GM19328 (cell line): Measurements from ENCODE around the gene ARHGEF37.

ENCODE experiments used
- ATAC-seq: cut with Tn5 transposase; IDR thresholded peaks from one replicate; pipeline ENCODE4 v1.9.1; 2021; ENCODE audit warnings: mild to moderate bottlenecking, moderate library complexity; ENCODE audit not compliant: unreplicated experiment

ARHGEF37 gene

DNA sequence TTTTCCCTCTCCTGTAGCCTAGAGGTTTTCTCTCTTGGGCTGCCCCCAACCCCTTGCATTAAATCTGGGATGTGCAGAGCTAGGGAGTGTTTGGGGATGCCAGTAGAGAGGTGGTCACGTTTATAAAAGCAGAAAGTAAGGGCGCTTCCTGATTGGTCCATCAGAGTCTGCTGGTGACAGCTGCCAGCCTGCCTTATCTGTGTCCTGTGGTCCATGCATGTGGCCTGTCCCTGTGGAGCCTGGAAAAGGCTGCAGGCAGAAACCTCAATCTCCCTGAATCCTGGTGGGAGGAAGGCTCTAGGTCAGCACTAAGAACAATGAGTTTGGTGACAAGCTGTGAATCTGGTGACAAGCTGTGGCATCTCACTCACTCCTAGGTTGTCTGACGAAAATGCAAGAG, 42.2 kb downstream of the ARHGEF37 start:
- no peak for ATAC-seq

DNA sequence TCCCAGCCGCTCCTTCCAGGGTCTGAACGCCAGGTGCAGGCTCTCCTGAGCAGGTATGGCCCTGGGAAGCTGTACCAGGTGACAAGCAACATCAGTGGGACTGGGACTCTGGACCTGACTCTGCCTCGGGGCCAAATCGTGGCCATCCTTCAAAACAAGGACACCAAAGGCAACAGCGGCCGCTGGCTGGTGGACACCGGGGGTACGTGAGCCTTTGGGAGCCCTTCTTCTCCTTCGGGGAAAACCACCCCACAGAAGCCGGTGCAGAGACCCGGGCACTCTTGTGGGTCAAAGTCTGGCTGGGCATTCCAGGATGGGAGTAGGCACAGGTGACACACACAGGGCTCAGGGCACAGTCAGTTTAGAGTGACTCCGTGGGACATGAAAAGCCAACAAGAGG, 45.8 kb downstream of the ARHGEF37 start:
- no peak for ATAC-seq

DNA sequence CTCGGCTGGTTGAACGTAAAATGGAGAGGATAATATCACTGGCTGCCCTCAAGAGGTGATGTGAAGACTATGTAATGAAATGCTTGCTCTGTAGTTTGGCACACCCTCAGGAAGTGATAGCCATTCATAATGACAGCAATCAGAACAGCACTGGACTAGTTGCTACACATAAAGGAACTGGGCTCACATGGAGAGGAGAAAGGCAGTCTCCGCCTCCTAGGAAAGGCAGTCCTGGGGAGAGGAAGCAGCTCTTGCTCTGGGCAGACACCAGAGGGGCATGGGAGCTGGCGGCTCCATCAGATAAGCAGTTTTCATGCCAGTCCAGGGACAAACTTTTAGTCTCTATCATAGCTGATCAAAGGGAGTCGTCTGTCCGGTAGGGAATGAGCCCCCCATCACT, 46.9 kb downstream of the ARHGEF37 start:
- no peak for ATAC-seq

DNA sequence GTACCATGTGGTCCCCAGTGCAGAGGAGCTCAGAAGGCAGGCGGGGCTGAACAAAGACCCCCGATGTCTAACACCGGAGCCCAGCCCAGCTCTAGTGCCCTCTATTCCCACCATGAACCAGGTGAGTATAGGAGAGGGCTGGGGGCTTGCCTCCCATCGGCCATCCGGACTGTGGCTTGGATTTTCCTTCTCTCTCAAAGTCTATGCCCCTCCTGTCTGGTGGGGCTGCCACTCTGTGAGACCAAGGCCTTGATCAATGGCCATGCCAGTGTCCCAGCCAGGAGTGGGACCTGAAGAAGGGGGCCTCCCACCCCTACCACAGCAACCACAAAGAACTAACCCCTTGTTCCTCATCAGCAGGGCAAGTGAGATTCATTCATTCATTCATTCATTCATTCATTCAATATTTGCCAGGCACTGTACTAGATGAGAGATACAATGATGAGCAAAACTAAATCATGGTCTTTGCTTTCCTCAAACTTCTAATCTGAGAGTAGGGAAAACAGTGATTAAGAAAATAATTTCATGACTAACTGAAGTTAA, 47.6 kb downstream of the ARHGEF37 start:
- no peak for ATAC-seq

DNA sequence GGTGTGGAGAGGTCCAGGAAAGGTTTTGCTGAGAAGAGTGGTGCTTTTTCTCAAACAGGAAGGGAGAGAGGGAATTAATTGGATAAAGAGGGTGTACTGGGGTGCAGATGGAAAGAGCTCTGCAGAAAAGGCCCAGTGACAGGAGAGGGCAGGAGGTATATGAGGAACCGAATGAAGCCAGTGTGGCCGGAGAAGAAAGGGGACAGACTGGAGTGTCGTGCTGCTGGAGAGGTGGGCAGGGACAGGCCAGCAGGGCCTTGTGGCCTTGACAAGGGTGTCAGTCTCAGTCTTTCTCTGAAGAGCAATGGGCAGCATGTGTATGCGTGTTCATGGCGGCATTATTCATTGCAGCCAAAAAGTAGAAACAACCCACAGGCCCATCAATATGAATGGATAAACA, 48.1 kb downstream of the ARHGEF37 start:
- no peak for ATAC-seq

DNA sequence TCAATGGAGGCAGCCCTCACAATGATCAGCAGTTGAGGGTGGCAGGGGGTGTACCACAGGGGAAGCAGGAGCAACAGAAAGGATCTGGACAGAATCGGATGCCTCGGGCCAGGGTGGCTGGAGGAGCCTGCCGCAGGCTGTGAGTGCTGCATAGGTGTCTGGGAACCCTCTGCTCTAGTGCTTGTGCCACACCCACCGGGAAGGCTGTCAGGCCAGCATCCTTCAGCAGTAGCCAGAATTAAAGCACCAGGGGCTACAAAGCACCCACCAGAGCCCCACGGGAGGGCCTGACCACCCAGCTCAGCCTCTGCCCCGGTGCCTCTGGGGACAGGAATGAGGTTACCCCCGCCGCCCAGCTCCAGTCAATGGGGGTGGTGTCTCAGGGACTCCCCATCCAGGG, 49.0 kb downstream of the ARHGEF37 start:
- no peak for ATAC-seq

DNA sequence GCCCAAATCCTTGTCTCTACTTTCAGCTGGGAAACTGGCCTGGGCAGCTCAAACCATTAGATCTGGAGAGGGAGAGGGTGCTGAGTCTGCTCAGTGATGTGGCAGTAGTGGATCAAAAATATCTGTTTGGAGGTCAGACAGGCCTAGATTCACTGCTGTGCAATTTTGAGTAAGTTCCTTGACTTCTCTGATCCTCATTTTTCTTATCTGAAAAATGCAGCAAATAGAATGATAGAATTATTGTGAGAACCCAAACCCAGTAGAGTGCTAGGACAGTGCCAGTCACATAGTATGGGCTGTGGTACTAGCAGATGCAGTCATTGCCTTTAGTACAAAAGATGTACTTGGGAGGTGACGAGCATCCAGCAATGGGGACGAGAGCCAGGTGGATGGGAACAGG, 50.2 kb downstream of the ARHGEF37 start:
- no peak for ATAC-seq

DNA sequence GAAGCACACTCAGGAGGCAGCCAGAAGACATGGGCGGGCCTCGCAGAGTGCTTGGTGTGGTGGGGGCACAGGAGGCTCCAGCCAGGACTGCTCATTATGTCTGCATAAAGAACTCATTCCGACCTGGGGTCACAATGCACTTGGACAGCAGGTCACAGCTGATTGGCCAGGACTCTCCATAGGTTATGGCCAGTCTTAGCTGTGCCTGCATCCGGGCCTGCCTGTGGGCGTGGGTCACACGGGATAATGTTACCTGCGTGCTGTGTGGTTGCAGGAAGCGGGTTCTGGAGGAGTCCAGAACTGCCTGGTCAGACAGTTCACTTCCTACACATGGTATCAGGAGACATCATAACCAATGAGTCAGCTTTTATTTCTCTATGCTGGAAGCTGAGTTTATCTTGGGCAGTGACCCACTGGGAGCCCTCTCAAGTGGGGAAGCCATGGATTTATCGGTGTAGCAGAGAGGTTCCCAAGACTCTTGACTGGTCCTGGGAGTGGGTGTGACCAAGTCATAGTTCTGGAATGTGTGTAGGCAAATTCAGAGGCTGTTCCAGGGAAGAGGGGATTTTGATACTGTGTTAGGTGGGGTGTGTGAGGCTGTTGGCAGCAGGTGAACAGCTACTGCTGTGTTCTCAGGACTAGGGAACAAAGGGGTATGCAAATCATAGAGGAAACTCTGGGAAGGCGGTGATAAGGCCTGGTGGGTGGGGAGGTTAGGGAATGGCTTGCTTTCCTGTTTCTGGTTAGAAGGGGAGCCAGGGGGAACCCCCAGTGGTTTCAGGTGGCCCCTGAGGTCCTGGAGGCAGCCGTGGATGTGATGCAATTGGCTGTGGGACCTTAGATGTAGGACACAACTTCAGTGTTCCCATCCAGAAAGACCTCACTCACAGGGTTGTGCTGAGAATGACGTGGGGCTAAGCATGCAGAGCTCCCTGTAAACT, 51.3 kb downstream of the ARHGEF37 start:
- no peak for ATAC-seq

DNA sequence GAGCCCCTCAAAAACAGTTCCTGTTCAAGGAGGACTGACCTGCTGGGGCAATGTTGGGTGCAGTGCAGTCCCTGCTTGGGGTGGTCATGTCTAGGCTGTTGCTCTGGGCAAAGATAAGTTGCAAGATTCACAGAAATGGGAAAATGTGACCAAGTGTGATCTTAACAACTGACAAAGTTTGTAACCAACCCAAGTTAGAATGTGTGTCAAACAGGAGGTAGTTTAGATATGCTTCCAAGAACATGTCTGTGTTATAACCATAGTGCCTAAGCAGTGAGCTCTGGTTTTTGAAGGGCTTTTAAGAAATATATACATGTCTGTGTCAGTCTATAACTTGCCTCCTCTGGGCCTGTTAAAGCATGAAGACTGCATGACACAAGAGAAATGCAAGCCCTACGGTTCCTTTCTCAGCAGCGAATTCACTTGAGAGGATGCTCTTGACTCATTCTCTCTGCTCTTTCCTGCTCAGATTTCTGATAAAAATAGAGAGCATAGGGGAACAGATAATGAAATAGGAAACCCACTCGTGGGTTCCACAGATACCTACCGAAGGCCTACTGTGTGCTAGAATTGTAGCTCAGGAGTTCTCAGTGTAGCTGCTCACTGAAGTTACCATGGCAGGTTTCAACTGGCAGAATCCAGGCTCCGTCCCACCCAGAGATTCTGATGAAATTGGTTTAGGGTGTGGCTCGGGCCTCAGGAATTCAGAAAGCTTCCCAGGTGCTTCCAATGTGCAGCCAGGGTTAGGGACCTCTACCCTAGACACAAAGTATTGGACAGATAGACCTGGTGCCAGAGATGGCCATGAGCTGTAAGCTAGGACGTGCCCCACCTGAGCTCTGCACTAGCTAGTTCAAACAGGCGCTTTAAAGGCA, 52.4 kb downstream of the ARHGEF37 start:
- ATAC-seq = no peak

DNA sequence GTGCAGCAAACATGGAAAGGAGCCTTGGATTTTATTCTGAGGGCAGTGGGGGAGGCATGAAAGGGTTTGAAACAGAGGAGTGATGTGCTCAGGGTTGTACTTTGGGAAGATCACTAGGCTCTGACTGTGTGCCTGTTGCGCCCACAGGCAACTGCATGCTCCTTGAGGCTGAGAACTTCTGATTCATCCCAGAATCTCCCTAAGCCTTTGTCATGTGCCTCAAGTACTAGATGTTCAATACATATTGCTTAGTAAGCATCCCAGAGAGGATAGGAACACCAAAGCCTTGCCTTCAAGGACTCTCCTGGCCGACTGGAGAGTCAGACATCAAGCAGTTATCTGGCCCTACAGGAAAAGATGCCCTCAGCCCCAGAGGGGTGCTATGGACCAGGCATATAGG, 54.1 kb downstream of the ARHGEF37 start:
- no peak for ATAC-seq

DNA sequence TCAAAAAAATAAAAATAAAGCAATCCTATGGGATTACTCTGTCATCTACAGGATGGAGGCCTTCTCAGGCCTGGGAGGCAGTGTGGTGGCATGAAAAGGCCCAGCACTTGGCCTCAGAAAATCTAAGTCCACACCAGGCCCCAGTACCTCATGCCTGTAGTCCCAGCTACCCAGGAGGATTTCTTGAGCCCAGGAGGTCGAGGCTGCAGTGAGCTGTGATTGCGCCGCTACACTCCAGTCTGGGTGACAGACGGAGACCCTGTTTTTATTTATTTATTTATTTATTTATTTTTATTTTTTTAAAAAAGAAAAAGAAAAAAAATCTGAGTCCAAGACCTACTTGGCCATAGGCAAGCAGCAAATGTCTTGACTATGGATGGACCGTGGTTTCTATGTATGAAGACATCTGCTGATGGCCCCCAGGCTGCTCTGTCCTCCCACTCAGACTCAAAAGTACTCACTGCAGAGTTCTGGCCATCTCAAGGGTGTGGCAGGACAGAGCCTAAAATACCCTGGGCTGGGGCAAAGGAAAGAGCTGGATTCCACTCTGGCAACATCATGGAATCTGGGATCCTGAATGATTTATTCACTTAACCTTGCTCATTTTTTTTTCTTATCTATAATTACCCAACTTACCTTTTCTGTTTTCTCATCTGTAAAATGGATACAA, 55.0 kb downstream of the ARHGEF37 start:
- ATAC-seq = no peak

DNA sequence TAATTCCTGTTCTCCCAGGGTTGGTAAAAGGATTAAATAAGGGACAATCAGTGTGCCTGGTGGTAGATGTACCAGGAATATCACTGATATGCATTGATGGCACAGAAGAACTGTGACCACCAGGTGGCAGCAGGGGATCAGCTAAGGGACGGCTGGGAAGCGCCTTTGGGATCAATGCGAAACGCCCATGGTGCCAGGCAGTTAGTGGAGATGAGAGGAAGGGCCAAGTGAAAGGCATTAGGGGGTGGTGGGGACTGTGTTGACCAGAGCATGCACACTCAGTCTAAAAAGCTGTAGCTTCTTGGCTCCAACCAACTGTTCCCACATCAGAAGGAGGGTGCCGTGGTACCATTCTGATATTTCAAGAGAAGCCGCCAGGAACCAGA, 55.6 kb downstream of the ARHGEF37 start:
- no peak for ATAC-seq

DNA sequence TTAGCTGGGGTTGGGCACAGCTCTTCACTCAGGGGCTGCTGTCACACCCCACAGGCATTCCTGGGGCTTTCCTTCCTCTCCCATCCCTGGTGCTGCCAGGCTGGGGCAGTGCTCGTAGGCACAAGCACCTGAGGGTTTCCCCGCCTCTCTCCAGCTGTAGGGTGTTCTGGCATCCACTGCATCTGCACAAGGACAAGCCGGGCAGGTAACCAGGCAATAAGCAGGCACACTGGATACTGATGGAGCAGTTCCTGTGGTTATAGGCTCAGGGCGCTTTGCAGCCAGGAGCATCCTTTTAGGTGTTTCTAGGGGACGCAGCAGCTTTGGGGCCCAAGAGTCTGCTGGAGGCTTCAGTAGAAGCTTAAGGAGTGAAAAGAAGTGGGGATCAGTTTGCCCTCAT, 56.8 kb downstream of the ARHGEF37 start:
- ATAC-seq = no peak

DNA sequence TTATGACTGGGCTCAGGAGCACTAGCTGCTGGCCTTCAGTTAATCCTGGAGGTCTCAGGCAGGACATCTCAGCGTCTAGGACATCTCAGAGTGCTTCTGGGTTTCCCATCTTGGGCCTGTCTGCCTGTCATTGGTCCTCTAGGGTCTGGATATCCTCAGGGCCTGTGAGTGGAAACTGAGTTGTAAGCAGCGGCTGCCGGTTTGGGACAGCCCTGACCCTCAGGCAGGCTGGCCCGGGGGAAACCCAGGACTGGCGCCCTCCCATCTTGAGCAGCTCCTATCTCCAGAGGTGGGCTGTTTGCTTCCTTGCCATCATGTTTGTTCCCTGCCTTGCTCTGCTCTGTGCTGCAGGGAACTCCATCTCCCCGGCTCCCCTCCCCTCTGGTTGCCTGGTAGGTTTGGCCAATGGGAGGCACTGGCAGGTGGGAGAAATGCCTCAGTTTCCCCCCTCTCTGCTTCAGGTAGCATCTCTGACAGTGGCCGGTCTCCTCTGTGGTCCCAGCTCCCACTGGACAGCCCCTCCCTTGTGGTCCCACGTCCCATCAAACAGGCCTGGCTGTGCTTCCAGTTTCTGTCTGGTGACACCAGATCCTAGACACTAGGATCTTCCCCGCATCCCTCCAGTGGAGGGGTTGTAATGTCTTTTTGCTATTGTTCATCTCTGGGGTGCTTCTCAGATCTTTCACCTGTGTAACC, 57.4 kb downstream of the ARHGEF37 start:
- no peak for ATAC-seq

DNA sequence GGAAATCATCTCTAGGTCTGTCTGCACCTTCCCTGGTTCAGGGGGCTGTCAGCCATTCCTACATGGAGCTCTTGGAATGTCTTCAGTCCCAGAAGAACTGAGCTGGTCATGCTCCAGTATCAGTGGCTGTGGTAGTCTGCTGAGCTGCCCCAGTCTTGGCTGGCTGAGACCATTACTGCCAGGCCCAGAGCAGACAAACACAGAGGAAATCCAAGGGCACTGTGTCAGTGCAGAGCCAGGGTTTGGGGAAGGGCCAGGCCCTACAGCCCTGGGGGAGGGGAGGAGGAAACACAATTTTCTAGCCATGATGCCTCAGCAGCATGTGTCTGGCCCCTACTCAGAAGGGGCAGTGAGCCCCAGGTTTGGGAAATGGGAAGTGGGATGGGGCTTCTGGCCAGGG, 58.4 kb downstream of the ARHGEF37 start:
- ATAC-seq = no peak

DNA sequence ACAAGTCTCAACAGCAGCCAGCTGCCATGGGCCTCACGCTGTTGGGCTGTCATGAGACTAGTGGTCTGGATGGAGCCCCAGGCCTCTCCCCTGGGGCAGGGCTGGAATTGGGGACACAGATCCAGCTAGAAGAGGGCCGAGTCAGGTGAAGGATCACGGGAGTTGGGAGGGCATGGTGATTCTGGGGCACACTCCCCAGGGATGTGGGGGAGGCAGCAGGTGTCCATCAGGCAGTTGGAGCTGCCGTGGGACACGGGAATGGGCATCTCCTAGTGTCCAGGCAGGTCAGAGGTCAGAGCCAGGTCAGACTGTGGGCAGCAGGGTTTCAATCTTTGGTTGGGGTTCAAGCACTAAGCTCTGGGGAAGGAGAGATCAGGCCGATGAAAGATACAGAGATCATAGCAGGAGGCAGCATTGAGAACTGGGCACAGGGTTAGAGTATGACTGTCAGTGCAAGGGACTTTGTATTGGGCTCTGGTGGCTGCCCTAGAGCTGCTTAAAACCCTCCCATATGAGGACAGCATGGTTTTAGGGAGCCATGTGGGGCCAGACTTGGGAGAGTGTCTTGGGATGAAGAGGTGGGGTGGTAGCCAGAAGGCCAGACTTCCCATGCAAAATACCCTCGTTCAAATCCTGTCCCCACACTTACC, 59.2 kb downstream of the ARHGEF37 start:
- ATAC-seq = no peak

DNA sequence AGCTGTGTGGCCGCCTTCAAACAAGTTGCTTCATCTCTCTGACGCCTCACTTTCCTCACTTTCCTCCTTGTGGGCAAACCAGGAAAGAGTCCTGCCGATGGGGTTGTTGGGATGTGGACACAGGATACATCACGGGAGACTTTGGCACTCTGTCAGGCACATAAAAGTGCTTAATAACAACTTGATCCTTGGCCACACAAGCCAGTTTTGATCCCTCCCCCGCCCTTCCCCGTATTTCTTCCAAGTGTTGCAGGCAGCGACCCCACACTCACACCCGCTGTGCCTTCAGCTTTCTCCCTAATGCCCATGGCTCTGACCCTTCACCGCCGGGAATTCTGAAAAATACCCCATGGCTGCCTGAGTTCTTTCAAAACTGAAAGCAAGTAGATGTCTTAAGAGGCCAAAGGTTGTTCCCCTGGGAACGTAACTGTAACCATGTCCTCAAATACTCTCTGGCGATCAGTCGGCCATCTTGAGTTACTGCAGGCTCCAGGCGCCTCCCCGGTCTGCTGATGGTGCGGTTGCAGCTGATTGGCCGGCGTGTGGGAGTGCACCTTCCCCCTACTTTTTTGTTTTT, 59.8 kb downstream of the ARHGEF37 start:
- no peak for ATAC-seq

DNA sequence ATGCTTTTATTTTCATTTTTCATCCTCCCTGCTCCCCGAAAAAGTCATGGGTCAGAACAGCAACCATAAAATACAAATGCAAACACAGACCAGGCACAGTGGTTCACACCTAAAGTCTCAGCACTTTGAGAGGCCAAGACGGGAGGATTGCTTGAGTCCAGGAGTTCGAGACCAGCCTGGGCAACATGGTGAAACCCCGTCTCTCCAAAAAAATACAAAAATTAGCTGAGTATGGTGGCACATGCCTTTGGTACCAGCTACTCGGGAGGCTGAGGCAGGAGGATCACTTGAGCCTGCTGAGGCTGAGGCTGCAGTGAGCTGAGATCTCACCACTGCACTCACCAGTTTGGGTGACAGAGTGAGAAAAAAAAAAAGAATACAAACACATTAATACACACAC, 60.3 kb downstream of the ARHGEF37 start:
- no peak for ATAC-seq

DNA sequence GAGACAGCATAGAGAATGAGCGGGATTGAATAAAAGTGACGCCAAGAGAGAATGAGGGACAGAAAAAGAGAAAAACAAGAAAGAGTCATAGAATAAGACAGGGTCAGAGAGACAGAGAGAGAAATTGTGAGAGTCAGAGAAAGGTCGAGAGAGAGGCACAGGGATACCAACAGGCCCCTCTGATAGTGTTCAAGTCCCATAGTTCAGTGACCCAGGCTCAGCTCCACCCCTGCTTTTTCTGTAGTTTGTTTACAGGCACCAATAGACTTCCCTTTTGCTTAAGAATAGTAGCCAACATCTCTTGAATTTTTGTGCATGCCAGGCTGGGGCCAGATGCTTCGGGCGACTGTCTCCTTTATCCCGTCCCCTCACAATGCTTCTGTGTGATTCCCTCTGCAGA, 62.5 kb downstream of the ARHGEF37 start:
- no peak for ATAC-seq

DNA sequence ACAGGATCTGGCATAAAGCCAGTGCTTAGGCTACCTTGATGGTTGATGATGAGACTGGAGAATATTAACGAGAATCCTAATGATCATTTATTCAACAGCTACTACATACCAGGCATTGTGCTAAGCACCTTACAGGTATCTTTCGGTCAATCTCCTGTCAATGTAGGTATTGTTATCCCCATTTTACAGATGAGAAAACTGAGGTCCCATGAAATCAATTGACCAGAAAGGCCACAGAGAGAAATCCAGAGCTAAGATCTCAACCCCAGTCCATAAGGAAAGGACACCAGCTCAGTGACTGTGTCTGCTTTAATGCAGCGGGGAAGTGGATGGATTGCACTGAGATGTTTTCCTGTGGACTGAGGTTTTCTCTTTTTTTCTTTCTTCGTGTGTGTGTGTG, 63.3 kb downstream of the ARHGEF37 start:
- ATAC-seq = no peak
